Neural crest cell (in vitro differentiated cells): ENCODE measurements around the gene GYPC. TPM values are rescaled to one million over a fixed set of nuclear protein-coding genes. Genes with fewer than 3 reads are reported as not detected.

ENCODE experiments used
- DNase-seq: peaks from one replicate; pipeline ENCODE4 v3.0.0; 2021; ENCODE audit warnings: low read depth, mixed read lengths, low spot score
- H3K27ac Mint-ChIP-seq: one replicate; pipeline ENCODE4 v1.8.0; 2021; ENCODE audit warnings: mild to moderate bottlenecking, mixed read lengths; ENCODE audit not compliant: unreplicated experiment
- H3K27me3 Mint-ChIP-seq: 2 replicates; pipeline ENCODE4 v1.8.0; 2021; ENCODE audit warnings: low read depth, mild to moderate bottlenecking, mixed read lengths
- H3K36me3 Mint-ChIP-seq: 2 replicates; pipeline ENCODE4 v1.8.0; 2021; ENCODE audit warnings: low read depth, mild to moderate bottlenecking, mixed read lengths
- H3K4me1 Mint-ChIP-seq: 2 replicates; pipeline ENCODE4 v1.8.0; 2021; ENCODE audit warnings: mixed read lengths
- H3K4me3 Mint-ChIP-seq: one replicate; pipeline ENCODE4 v1.8.0; 2021; ENCODE audit warnings: mild to moderate bottlenecking, mixed read lengths
- H3K9me3 Mint-ChIP-seq: 2 replicates; pipeline ENCODE4 v1.8.0; 2021; ENCODE audit warnings: mixed read lengths
- total RNA-seq: library from RNA; stranded (reverse); gene quantifications from 2 replicates; pipeline ENCODE4 v1.2.1, GENCODE V29; 2021
- TF ChIP-seq, protein P1 (sequence below): fragments of 200-600 bp; sonication (generic); conservative IDR thresholded peaks from 2 replicates; pipeline ENCODE4 v1.5.0; 2021; ENCODE audit warnings: antibody characterized with exemption, mild to moderate bottlenecking

The GYPC gene
- total RNA-seq, 1 donor from 2014 or later, result 84.4 TPM

DNA sequence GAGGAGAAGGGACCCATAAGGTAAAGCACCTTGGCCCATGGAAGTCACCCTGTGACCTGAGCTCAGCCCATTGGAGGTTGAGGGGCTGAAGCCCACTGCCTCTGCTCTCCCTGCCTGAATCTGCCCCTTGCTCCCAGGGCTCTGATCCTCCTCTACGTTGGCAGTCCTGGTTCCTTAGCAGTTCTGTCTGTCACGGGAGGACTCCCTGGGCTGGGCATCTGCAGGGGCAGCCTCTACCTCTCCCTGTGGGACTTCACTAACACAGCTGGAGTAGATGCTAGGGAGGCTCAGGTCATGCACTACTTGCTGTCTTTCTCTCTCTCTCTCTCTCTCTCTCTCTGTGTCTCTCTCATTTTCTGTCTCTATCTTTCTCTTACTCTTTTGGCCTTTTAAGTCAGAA lies 8.7 kb downstream of the GYPC start:
- TF ChIP-seq, protein P1, sequence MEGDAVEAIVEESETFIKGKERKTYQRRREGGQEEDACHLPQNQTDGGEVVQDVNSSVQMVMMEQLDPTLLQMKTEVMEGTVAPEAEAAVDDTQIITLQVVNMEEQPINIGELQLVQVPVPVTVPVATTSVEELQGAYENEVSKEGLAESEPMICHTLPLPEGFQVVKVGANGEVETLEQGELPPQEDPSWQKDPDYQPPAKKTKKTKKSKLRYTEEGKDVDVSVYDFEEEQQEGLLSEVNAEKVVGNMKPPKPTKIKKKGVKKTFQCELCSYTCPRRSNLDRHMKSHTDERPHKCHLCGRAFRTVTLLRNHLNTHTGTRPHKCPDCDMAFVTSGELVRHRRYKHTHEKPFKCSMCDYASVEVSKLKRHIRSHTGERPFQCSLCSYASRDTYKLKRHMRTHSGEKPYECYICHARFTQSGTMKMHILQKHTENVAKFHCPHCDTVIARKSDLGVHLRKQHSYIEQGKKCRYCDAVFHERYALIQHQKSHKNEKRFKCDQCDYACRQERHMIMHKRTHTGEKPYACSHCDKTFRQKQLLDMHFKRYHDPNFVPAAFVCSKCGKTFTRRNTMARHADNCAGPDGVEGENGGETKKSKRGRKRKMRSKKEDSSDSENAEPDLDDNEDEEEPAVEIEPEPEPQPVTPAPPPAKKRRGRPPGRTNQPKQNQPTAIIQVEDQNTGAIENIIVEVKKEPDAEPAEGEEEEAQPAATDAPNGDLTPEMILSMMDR, result no peak
- H3K36me3 Mint-ChIP-seq, result peaks cover 2% of the 10 kb centered on the region
- DNase-seq, result no peak
- no peak overlapping the region for H3K4me3 Mint-ChIP-seq
- H3K27ac Mint-ChIP-seq, result peak overlapping the region; percentile 32
- H3K9me3 Mint-ChIP-seq, result no peaks in the 10 kb centered on the region
- no peaks in the 10 kb centered on the region for H3K27me3 Mint-ChIP-seq
- H3K4me1 Mint-ChIP-seq, result peaks cover 80% of the 10 kb centered on the region

DNA sequence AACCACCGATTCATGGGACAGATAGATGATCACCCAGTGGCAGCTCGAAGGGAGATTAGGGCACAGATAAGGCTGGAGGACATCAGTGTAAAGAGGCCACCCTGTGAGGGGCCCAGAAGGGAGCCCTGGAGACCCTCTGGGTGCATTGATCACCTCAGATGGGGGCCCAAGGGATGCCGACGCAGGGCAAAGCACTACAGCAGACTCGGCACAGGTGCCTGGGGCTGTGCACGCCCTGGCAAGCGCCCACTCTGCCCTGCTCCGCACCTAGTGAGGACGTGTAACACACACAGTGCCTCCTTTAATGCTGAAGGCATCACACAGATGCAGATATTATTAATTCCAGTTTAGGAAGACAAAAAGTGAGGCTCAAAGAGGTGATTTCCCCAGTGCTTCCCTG lies 9.5 kb downstream of the GYPC start:
- TF ChIP-seq, protein P1, result no peak
- Mint-ChIP-seq H3K4me1 (peaks cover 88% of the 10 kb centered on the region), H3K27me3 (no peaks in the 10 kb centered on the region), H3K4me3 (peak overlapping the region; percentile 68), H3K36me3 (peaks cover 4% of the 10 kb centered on the region), H3K9me3 (no peaks in the 10 kb centered on the region), H3K27ac (no peak overlapping the region)
- DNase-seq, result no peak

DNA sequence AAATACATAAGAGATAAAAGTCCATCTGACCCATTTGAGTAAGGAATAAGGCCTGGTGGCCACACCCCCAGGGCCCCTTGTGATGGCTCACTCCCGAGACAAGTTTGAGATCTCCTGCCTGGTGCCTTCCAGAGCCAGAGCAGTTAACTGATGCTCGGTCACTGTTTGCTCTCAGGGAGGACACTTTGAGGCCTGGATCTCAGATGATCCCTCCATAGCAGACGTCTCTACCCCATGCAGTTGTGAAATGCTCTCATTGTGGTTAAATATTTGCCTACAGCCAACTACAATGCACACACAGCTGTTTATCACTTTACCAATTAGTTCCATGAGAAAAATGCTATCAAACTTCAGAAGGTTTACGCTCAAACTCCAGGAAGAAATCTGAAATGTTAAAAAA lies 12.3 kb downstream of the GYPC start:
- Mint-ChIP-seq H3K4me3 (no peak overlapping the region), H3K27ac (peak overlapping the region; percentile 65), H3K36me3 (peaks cover 5% of the 10 kb centered on the region), H3K27me3 (no peaks in the 10 kb centered on the region), H3K9me3 (no peaks in the 10 kb centered on the region), H3K4me1 (peaks cover 82% of the 10 kb centered on the region)
- TF ChIP-seq, protein P1, result no peak
- no peak for DNase-seq

DNA sequence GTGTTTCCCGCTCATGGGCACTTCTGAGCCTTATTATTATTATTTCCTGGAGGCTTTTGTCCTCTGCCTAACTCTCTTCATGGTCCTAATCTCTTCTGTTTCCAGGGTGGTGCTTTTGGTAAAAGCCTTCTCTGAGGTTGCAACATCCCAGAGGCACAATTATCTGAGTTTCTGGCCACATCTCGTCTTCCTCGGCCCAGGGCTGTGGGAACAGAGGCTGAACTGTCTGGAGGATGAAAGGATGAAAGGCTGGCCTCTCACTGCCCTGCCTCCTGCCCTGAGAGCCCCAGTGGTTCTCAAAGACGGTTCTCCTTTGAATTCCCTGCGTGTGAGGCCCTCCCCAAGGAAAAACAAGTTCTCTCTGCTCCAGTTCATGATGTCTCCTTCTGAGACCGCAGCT lies 13.8 kb downstream of the GYPC start:
- Mint-ChIP-seq H3K27me3 (no peaks in the 10 kb centered on the region), H3K4me3 (peak overlapping the region; percentile 46), H3K36me3 (peaks cover 15% of the 10 kb centered on the region), H3K9me3 (peaks cover 2% of the 10 kb centered on the region), H3K4me1 (peaks cover 73% of the 10 kb centered on the region), H3K27ac (peak overlapping the region; percentile 81)
- DNase-seq, result peak; percentile 32
- TF ChIP-seq, protein P1, result no peak

DNA sequence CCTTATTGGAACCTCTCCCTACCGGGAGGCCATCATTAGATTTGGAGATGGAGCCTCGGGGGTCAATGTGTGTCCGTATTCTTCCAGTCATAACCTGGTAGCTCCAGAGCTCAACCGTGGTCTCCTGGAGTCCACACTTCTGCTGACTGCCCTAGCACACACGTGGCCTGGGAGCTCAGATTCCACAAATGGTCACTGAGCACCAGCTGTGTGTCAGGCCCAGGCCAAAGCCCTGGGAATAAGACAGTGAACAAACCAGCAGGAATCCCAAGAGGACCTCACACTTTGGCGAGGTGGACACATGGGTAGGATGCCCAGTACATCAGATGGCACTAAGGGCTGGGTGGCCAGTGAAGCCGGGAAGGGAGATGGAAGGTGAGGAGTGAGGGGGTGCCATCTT lies 15.5 kb downstream of the GYPC start:
- TF ChIP-seq, protein P1, result no peak
- Mint-ChIP-seq H3K36me3 (peaks cover 30% of the 10 kb centered on the region), H3K27me3 (no peaks in the 10 kb centered on the region), H3K4me3 (no peak overlapping the region), H3K27ac (peak overlapping the region; percentile 52), H3K4me1 (peaks cover 56% of the 10 kb centered on the region), H3K9me3 (peaks cover 8% of the 10 kb centered on the region)
- DNase-seq, result no peak
